K562 (cell line): Measurements from ENCODE around the gene ATP5PB. TPM values are rescaled to one million over a fixed set of nuclear protein-coding genes. Genes with fewer than 3 reads are reported as not detected.

ENCODE experiments used
- BACH1 ChIP-seq: fragments of 200-800 bp; sonication (Bioruptor generic); IDR thresholded peaks from 2 replicates; pipeline ENCODE4 v1.6.1; 2016; ENCODE audit warnings: missing genetic modification characterization, missing compliant biosample characterization
- DPF2 ChIP-seq: fragments of 450-650 bp; IDR thresholded peaks from 2 replicates; pipeline ENCODE4 v1.6.1; 2016
- E2F3 ChIP-seq: fragments of 250-450 bp; sonication (Bioruptor Pico); IDR thresholded peaks from 2 replicates; pipeline ENCODE4 v1.4.0; 2020; ENCODE audit warnings: mild to moderate bottlenecking
- FOXP4 ChIP-seq: sonication (generic); formaldehyde crosslinking; IDR thresholded peaks from 2 replicates; pipeline ENCODE4 v1.8.0; 2022; ENCODE audit warnings: mild to moderate bottlenecking, missing genetic modification reagents, borderline replicate concordance
- HOXB6 ChIP-seq: fragments of 250-450 bp; sonication (Bioruptor Pico); IDR thresholded peaks from 2 replicates; pipeline ENCODE4 v1.5.1; 2022; ENCODE audit warnings: mild to moderate bottlenecking, borderline replicate concordance
- KDM5B ChIP-seq: fragments of 200-600 bp; sonication (generic); IDR thresholded peaks from 2 replicates; pipeline ENCODE4 v1.6.1; 2012; ENCODE audit warnings: low read depth, mild to moderate bottlenecking, moderate library complexity, low read length, control low read depth, inconsistent platforms; ENCODE audit not compliant: insufficient replicate concordance
- L3MBTL2 ChIP-seq: fragments of 450-650 bp; IDR thresholded peaks from 2 replicates; pipeline ENCODE4 v1.6.1; 2016; ENCODE audit warnings: mild to moderate bottlenecking, moderate library complexity
- NBN ChIP-seq: fragments of 450-650 bp; IDR thresholded peaks from 2 replicates; pipeline ENCODE4 v1.6.1; 2016; ENCODE audit warnings: low read depth, mild to moderate bottlenecking
- OTX1 ChIP-seq: fragments of 450-650 bp; formaldehyde crosslinking; IDR thresholded peaks from 2 replicates; pipeline ENCODE4 v1.4.0; 2022; ENCODE audit warnings: mild to moderate bottlenecking
- POLR2AphosphoS5 ChIP-seq: IDR thresholded peaks from 2 replicates; pipeline ENCODE4 v1.6.1; 2011; ENCODE audit warnings: mild to moderate bottlenecking, low read depth, low read length, moderate library complexity; ENCODE audit not compliant: control insufficient read depth, insufficient read depth
- RFX7 ChIP-seq: fragments of 250-450 bp; sonication (Bioruptor Pico); IDR thresholded peaks from 2 replicates; pipeline ENCODE4 v1.5.1; 2021; ENCODE audit warnings: mild to moderate bottlenecking
- SIN3A ChIP-seq, 2 experiments: fragments of 150-350 bp in 1 of 2; IDR thresholded peaks; 2 replicates each; pipeline ENCODE4 v1.6.1; 2011 to 2016; ENCODE audit warnings: borderline replicate concordance in 2 of 2, low read depth in 2 of 2, low read length in 2 of 2, mild to moderate bottlenecking in 2 of 2, moderate library complexity in 2 of 2; ENCODE audit not compliant: control insufficient read depth in 1 of 2
- SMAD3 ChIP-seq: fragments of 450-650 bp; formaldehyde crosslinking; conservative IDR thresholded peaks from 2 replicates; pipeline ENCODE4 v1.4.0; 2020; ENCODE audit warnings: mild to moderate bottlenecking
- SOX6 ChIP-seq: fragments of 450-650 bp; IDR thresholded peaks from 2 replicates; pipeline ENCODE4 v1.6.1; 2014; ENCODE audit warnings: mild to moderate bottlenecking
- TAF1 ChIP-seq: IDR thresholded peaks from 2 replicates; pipeline ENCODE4 v1.6.1; 2011; ENCODE audit warnings: mild to moderate bottlenecking, low read length, moderate library complexity; ENCODE audit not compliant: insufficient read depth, control insufficient read depth, severe bottlenecking; ENCODE audit errors: extremely low read depth
- ZNF518B ChIP-seq: fragments of 250-450 bp; sonication (Bioruptor Pico); IDR thresholded peaks from 2 replicates; pipeline ENCODE4 v1.5.0; 2021; ENCODE audit warnings: mild to moderate bottlenecking, moderate library complexity
- ZNF561 ChIP-seq: fragments of 450-650 bp; formaldehyde crosslinking; conservative IDR thresholded peaks from 2 replicates; pipeline ENCODE4 v1.4.0; 2020; ENCODE audit warnings: mild to moderate bottlenecking, moderate library complexity
- polyA plus RNA-seq, 8 experiments: library from polyadenylated mRNA; depleted of rRNA in 4 of 8; stranded (reverse) in 5 of 8; unstranded in 3 of 8; fragments of >200 nt; fragmentation: Nextera tagmentation in 2 of 8; fragmentation: Illumina TruSeq in 1 of 8; extraction: Ambion mirVana in 2 of 8; extraction: Trizol in 1 of 8; gene quantifications; 2 replicates each; pipeline versions ENCODE4 v1.2.1 to v1.2.3, GENCODE V29; 2011 to 2014; ENCODE audit warnings: inconsistent platforms in 1 of 8, missing spikeins in 1 of 8
- total RNA-seq, 7 experiments: library from RNA; depleted of rRNA in 6 of 7; stranded (reverse); fragments of >200 nt in 6 of 7; fragmentation: Illumina TruSeq in 2 of 7; extraction: Trizol in 2 of 7; gene quantifications; 2 replicates each; pipeline versions ENCODE4 v1.2.1 to v1.2.3, GENCODE V29; 2011 to 2021; ENCODE audit warnings: low replicate concordance in 1 of 7
- TF ChIP-seq, protein P1 (sequence below): sonication (generic); formaldehyde crosslinking; IDR thresholded peaks from 2 replicates; pipeline ENCODE4 v1.8.0; 2023; ENCODE audit warnings: mild to moderate bottlenecking, missing genetic modification reagents

ATP5PB gene
- total and polyA plus RNA-seq, 9 of the 15 experiments (the other 6 are each of a cell fraction or from before 2014, with no cell fraction given) = 651 to 2,735 (median 1,061) TPM

DNA sequence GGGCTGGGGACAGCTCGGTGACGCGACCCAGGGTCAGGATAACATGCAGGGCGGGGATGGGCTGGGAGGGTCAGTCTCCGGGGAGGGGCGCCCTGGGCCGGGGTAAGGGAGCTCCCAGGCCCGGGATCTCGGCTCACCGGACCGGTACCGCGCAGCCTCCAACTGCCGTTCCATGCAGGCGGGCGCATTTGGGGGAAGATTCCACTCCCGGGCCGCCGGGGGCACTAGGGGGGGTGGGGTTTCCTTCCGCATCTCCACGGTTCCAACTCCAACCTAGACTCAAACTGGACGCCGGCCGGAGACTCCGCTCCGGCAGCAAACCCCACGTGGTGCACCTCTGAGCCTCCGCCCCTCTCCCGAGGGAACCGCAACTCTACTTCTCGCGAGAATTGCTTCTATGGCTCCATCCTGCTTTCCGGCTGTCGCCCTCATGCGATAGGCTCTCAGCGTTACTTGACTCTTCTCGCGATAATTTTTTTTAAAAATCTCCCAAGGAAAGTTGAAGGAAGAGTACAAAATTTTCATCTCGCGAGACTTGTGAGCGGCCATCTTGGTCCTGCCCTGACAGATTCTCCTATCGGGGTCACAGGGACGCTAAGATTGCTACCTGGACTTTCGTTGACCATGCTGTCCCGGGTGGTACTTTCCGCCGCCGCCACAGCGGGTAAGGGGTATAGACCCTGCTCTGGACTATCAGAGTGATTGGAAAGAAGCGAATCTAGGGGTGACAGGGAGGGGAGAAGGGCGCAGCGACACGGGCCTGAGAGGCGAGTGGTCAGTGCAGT, at the start of gene ATP5PB, which contains the start of gene WDR77 (continued):
- TF ChIP-seq HOXB6 (CRISPR knock-in tag) (0 out of 2 replicates have a peak, but pooled peaks have one; percentile 8), NBN (no peak), SMAD3 (CRISPR knock-in tag) (no peak), ZNF518B (no peak), E2F3 (CRISPR knock-in tag) (no peak), TAF1 (peak; percentile 76), ZNF561 (no peak), L3MBTL2 (0 out of 2 replicates have a peak, but pooled peaks have one; percentile 61), BACH1 (tag) (no peak), DPF2 (no peak; the same call in 1 of the 2 replicates), POLR2AphosphoS5 (peak; percentile 86), SIN3A (IDR thresholded peaks at IDR 0.05; ENCODE audit: borderline replicate concordance in 2 of 2, control insufficient read depth in 1 of 2, low read depth in 2 of 2, low read length in 2 of 2) (peak; percentile 88 to 98; a peak in 3 of 4 replicates), FOXP4 (CRISPR knock-in tag) (0 out of 2 replicates have a peak, but pooled peaks have one; percentile 11), SOX6 (no peak), OTX1 (CRISPR knock-in tag) (peak; percentile 78), RFX7 (CRISPR knock-in tag) (no peak), KDM5B (peak; percentile 63)
- TF ChIP-seq, protein P1, sequence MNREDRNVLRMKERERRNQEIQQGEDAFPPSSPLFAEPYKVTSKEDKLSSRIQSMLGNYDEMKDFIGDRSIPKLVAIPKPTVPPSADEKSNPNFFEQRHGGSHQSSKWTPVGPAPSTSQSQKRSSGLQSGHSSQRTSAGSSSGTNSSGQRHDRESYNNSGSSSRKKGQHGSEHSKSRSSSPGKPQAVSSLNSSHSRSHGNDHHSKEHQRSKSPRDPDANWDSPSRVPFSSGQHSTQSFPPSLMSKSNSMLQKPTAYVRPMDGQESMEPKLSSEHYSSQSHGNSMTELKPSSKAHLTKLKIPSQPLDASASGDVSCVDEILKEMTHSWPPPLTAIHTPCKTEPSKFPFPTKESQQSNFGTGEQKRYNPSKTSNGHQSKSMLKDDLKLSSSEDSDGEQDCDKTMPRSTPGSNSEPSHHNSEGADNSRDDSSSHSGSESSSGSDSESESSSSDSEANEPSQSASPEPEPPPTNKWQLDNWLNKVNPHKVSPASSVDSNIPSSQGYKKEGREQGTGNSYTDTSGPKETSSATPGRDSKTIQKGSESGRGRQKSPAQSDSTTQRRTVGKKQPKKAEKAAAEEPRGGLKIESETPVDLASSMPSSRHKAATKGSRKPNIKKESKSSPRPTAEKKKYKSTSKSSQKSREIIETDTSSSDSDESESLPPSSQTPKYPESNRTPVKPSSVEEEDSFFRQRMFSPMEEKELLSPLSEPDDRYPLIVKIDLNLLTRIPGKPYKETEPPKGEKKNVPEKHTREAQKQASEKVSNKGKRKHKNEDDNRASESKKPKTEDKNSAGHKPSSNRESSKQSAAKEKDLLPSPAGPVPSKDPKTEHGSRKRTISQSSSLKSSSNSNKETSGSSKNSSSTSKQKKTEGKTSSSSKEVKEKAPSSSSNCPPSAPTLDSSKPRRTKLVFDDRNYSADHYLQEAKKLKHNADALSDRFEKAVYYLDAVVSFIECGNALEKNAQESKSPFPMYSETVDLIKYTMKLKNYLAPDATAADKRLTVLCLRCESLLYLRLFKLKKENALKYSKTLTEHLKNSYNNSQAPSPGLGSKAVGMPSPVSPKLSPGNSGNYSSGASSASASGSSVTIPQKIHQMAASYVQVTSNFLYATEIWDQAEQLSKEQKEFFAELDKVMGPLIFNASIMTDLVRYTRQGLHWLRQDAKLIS = no peak
